BE2C (cell line): ENCODE measurements around the gene CD164L2. TPM values are rescaled to one million over a fixed set of nuclear protein-coding genes. Genes with fewer than 3 reads are reported as not detected.
A peak's percentile ranks its signal among the peaks of the same experiment; 100 is the strongest.
"Not testable (repeated sequence)": the region's sequence is repeated elsewhere in the genome, so short reads cannot be mapped to it uniquely, and the experiment has no call there.

Experiments used
- DNase-seq: peaks from one replicate; pipeline ENCODE4 v3.0.0-alpha.2; 2020
- H3K27me3 ChIP-seq: fragments of 250-450 bp; sonication (Bioruptor Pico); 2 replicates; pipeline ENCODE4 v1.5.1; 2020; ENCODE audit warnings: mild to moderate bottlenecking
- H3K36me3 ChIP-seq: fragments of 250-450 bp; sonication (Bioruptor Pico); 2 replicates; pipeline ENCODE4 v1.5.1; 2020; ENCODE audit warnings: mild to moderate bottlenecking
- H3K4me1 ChIP-seq: fragments of 250-450 bp; sonication (Bioruptor Pico); 2 replicates; pipeline ENCODE4 v1.5.1; 2020
- H3K4me3 ChIP-seq: 2 replicates; pipeline ENCODE4 v1.5.1; 2011; ENCODE audit warnings: low read depth, low read length
- H3K9me3 ChIP-seq: fragments of 250-450 bp; sonication (Bioruptor Pico); 2 replicates; pipeline ENCODE4 v1.5.1; 2020
- polyA plus RNA-seq: library from polyadenylated mRNA; unstranded; fragments of >200 nt; gene quantifications from one replicate; pipeline ENCODE4 v1.2.1, GENCODE V29; 2012; ENCODE audit warnings: low read depth, missing spikeins; ENCODE audit not compliant: insufficient read length, insufficient read depth
- TF ChIP-seq, protein P1 (sequence below): IDR thresholded peaks from 2 replicates; pipeline ENCODE4 v1.5.1; 2012; ENCODE audit warnings: mild to moderate bottlenecking, low read depth, low read length

Gene CD164L2
- not detected for polyA plus RNA-seq

DNA sequence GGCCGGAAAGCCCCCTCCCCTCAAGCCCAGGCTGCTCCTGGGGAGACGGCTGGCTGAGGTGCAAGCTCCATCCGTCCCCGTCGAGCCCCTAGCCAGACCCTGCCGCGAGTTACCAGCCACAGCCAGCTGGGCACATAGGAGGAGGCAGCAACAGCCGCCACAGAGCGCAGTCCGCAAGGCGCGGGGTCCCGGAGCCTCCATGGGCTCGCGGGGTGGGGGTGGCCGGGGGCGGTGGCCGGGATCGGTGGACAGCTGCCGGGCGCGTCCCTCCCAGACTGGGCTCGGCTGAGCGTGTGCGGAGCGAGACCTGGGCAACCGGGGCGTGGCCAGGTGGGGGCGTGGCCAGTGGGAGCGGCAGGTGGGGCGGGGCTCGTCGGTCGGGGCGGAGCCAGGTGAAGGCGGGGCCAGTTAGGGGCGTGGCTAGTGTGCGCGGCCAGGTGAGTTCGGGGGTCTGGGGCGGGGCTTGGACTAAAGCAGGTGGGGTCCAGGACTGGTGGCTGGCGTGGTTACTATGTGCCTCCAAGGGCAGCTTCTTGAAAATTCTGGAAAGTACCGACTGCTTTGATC, at the start of gene CD164L2:
TSS of gene CD164L2 (minus strand) at position 295 of the 567 bp plus-strand sequence. CDS start at position 201, 94 bp downstream.
- no peak for DNase-seq
- no peaks in the 10 kb centered on the region for H3K27me3 ChIP-seq
- no peaks in the 10 kb centered on the region for H3K36me3 ChIP-seq
- H3K4me1 ChIP-seq, result no peaks in the 10 kb centered on the region
- H3K9me3 ChIP-seq, result no peaks in the 10 kb centered on the region
- no peak within 1 kb of the TSS for H3K4me3 ChIP-seq
- TF ChIP-seq, protein P1, sequence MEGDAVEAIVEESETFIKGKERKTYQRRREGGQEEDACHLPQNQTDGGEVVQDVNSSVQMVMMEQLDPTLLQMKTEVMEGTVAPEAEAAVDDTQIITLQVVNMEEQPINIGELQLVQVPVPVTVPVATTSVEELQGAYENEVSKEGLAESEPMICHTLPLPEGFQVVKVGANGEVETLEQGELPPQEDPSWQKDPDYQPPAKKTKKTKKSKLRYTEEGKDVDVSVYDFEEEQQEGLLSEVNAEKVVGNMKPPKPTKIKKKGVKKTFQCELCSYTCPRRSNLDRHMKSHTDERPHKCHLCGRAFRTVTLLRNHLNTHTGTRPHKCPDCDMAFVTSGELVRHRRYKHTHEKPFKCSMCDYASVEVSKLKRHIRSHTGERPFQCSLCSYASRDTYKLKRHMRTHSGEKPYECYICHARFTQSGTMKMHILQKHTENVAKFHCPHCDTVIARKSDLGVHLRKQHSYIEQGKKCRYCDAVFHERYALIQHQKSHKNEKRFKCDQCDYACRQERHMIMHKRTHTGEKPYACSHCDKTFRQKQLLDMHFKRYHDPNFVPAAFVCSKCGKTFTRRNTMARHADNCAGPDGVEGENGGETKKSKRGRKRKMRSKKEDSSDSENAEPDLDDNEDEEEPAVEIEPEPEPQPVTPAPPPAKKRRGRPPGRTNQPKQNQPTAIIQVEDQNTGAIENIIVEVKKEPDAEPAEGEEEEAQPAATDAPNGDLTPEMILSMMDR, result no peak

DNA sequence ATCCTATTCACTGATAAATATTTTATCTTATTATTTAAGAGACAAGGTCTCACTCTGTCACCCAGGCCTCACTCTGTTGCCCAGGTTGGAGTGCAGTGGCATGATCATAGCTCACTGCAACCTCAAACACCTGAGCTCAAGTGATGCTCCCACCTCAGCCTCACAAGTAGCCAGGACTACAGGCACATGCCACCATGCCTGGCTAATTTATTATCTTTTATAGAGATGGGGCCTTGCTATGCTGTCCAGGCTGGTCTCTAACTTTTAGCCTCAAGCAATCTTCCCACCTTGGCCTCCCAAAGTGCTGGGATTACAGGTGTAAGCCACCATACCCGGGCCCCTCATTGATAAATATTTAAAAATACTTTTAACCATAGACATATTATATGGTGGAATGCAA, 49.6 kb upstream of the CD164L2 start:
- H3K36me3 ChIP-seq, H3K4me1 ChIP-seq: not testable (repeated sequence)

GRCh38 chr1:27431601-27431940, 48.4 kb upstream of the CD164L2 start:
- no peaks in the 10 kb centered on the region for H3K27me3 ChIP-seq
- H3K9me3 ChIP-seq, result no peaks in the 10 kb centered on the region
- no peak for DNase-seq
- TF ChIP-seq, protein P1, result no peak
- H3K36me3 ChIP-seq, result no peaks in the 10 kb centered on the region
- no peak overlapping the region for H3K4me3 ChIP-seq
- no peaks in the 10 kb centered on the region for H3K4me1 ChIP-seq

More for the DNA sequence above, 49.6 kb upstream of the CD164L2 start:
- not testable (repeated sequence) for H3K27me3 ChIP-seq, DNase-seq, H3K9me3 ChIP-seq, H3K4me3 ChIP-seq

GRCh38 chr1:27430903-27431600, 47.9 kb upstream of the CD164L2 start:
- Histone ChIP-seq H3K9me3 (no peaks in the 10 kb centered on the region), H3K4me3 (no peak overlapping the region), H3K4me1 (no peaks in the 10 kb centered on the region), H3K36me3 (no peaks in the 10 kb centered on the region), H3K27me3 (no peaks in the 10 kb centered on the region)
- TF ChIP-seq, protein P1, result no peak
- DNase-seq, result no peak

DNA sequence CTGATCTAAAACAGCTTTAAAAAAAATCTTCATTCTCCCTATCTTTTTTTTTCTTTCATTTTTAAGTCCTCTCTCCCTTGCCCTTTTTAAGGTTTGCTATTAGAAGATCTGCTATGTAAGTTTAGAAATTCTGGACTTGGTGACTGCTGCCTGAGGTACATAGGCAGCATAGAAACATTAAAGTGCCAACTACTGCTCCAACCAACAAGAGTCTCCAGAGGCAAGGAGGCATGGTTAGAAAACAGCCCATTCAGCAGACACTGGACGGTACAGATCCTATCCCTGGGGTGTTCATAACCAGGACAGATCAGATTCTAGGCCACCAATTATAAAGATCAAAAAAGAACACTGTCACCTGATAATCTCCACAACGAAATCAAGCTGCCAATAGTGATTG, 45.9 kb upstream of the CD164L2 start:
- H3K4me1 ChIP-seq, result no peaks in the 10 kb centered on the region
- H3K9me3 ChIP-seq, result no peaks in the 10 kb centered on the region
- no peaks in the 10 kb centered on the region for H3K36me3 ChIP-seq
- TF ChIP-seq, protein P1, result no peak
- no peak for DNase-seq
- no peak overlapping the region for H3K4me3 ChIP-seq
- H3K27me3 ChIP-seq, result no peaks in the 10 kb centered on the region

DNA sequence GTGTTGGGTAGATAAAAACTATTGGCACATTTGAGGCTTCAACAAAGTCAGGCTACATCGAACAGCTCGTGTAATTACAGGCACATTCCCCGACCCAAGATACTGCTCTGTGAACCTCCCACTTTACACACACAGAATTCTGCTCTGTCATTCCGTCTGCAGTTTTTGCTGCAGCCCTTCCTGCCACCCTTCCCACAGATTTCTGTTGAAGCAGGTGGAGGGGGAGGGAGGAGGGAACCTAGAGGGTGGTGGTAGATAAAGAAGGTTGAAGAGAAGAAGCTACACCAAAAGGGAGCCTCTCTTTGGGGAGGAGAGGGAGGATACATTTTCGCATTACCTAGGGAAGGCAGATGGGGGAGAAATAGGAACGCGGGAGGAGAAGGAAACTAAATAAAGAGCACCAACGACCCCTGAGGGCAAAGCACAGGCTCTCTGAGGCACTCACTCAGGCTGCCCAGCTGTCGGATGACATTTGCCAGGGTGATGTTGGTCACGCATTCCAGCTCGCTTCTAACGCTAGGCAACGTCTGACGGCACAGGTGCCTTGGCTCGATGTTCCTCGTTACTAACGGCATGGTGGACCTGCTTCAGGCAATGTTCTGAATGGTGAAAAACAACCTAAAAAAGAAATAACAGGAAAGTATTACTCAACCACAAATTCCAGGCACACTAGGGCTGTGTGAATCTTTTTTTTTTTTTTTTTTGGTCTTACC, 45.3 kb upstream of the CD164L2 start:
- no peaks in the 10 kb centered on the region for H3K4me1 ChIP-seq
- TF ChIP-seq, protein P1, result peak; percentile 9; the same call in 1 of the 2 replicates
- no peaks in the 10 kb centered on the region for H3K27me3 ChIP-seq
- DNase-seq, result peak; percentile 44
- H3K4me3 ChIP-seq, result no peak overlapping the region
- H3K36me3 ChIP-seq, result no peaks in the 10 kb centered on the region
- no peaks in the 10 kb centered on the region for H3K9me3 ChIP-seq
